NCI-H2107 treated with DMSO at 0.1 percent for 48 hours (cell line): ENCODE measurements around the gene TNNI3.
"Not testable (repeated sequence)": the region's sequence is repeated elsewhere in the genome, so short reads cannot be mapped to it uniquely, and the experiment has no call there.

Experiments
- DNase-seq: peaks from one replicate; lab custom pipeline; 2025; ENCODE audit not compliant: unreplicated experiment; lab: John Stamatoyannopoulos, UW

Gene TNNI3

DNA sequence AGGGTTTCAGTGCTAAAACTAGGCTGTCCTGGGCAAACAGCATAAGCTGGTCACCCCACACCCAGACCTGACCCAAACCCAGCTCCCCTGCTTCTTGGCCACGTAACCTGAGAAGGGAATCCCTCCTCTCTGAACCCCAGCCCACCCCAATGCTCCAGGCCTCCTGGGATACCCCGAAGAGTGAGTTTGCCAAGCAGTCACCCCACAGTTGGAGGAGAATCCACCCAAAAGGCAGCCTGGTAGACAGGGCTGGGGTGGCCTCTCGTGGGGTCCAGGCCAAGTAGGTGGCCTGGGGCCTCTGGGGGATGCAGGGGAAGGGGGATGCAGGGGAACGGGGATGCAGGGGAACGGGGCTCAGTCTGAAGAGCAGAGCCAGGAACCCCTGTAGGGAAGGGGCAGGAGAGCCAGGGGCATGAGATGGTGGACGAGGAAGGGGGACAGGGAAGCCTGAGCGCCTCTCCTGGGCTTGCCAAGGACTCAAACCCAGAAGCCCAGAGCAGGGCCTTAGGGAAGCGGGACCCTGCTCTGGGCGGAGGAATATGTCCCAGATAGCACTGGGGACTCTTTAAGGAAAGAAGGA, 42.9 kb downstream of the TNNI3 start:
- DNase-seq, result no peak

DNA sequence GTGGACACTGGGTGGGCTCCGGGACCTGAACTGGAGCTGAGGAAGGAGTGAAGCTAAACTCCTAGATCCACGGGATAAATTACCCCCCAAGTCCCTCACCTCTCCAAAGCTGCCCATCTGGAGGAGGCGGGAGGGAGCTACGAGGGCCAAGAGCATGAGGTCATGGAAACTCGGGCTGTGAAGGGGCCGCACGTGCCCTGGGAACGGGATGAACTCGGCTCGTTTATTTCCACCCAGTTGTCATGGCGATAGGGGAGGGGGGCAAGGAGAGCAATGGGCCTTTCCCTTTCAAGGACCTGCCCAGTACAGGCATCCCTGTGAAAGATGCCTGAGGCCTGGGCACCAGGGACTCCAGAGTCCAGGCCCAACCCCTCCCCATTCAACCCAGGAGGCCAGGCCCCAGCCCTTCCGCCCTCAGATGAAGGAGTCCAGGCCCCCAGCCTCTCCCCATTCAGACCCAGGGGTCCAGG, 43.9 kb downstream of the TNNI3 start:
- DNase-seq, result no peak

DNA sequence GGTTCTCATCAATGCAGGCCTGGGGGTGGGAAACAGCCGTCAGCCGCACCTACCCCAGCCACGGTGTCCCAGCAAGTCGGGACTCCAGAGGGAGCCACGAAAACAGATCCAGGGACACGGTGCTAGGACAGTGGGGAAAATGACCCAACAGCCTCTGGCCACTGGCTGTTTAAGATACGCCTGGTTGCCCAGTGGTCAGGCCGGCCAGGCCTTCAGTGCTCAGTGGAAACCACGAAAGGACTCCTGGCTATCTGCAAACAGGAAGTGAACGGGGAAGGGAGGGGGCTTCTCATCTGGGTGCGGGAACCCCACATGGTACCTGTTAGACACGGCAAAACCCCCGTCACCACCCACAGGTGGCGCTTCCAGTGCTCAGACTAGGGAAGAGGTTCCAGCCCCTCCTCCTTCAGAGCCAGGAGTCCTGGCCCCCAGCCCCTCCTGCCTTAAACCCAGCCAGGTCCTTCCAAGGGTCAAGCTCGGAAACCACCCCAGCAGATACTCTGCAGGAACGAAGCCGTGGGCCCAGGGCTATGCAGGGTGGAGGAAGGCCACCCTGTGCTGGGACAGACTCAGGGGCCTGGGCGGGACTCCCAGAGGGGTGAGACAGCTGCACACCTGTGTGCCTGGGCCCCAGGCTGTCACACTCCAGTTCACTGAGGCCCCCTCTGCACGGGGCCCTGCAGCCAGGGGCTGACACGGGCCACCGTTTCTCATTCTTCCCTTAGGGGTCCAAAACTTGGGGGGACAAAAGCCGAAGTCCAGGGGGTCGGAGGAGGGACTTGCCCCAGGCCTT, 44.6 kb downstream of the TNNI3 start:
- no peak for DNase-seq

DNA sequence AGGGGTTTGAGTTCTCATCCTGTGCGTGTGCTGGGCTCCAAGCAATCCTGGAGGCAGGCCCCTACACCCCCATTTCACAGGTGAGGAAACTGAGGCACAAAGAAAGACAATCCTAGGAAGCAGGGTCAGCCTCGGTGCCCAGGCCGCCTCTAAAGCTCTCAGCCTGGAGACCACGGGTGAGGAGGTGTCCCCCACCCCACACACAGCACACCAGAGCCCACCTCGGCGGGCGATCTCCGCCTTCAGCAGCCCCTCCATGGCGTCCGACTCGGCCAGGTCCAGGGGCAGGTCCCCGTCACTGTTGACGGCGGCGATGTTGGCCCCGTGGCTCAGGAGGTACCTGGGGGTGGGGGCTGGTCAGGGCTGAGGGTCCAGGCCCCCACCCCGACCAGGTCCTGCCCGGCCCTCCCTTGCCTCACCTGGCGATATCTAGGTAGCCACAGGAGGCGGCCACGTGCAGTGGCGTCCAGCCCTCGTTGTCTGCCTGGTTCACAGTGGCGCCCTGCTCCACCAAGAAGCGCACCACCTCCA, 45.2 kb downstream of the TNNI3 start:
- DNase-seq, result no peak

DNA sequence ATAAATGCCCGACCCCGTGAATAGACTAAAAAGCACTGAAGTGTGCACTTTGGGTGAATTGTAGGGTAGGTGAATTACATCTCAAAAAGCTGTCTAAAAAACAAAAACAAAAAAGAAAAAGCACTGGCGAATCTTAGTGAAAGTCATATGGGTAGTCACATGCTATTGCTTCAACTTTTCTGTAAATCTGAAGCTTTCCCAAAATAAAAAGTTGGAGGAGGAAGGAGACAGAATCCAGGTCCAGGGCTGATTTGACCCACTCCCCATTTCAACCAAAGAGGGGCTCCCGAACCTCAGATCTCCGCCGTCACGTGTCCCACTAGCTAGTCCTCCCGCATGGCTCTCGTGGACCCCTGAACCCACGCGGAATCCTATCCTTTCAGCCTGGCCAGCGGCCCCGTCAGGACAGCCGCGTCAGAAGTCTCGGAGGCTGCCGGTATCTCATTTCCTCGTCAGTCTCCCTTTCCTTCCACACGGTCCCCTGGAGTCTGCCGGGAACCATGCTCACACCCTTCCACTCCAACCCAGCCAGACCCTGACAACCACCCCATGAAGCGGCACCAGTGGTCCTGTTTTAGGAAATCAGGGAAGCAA, 46.2 kb downstream of the TNNI3 start:
- no peak for DNase-seq

DNA sequence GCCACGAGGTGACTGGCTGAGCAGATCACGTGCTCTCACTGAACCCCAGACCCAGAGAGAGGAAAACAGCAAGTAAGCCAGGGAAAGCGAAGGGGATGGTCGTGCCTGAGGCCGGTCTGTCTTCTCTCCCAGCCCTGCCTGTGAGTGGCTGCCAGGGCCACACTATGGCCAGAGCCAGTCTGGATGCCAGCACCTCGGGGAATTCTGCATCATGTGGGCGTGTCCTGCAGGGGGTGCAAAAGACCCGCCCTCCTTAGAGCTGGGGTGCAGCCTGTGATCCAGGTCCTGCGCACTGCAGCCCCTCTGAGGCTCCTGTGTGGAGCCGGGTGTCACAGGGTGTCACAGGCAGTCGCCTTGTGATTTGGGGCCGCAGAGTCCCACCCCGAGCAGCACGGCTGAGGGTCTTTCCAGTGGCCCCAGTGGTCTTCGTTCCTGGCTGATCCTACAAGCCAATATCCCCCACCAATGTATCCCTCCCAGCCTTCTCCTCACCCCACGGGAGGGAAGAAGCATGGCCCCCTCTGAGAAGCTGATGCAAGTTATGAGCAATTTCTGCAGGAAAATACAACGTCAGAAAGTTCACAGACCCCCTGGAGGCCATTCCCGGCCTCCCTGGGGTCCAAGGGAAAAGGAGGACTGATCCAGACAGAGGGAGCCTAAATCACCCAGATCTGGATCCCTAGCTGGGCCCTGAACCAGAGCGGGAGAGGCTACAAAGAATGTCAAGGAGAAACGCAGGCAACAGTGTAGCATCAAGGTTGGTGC, 47.8 kb downstream of the TNNI3 start:
- DNase-seq, result no peak

DNA sequence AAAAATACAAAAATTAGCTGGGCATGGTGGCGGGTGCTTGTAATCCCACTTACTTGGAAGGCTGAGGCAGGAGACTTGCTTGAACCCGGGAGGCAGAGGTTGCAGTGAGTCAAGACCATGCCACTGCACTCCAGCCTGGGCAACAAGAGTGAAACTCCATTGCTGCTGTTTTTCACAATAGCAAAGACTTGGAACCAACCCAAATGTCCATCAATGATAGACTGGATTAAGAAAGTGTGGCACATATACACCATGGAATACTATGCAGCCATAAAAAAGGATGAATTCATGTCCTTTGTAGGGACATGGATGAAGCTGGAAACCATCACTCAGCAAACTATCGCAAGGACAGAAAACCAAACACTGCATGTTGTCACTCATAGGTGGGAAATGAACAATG, 50.3 kb downstream of the TNNI3 start:
- not testable (repeated sequence) for DNase-seq

DNA sequence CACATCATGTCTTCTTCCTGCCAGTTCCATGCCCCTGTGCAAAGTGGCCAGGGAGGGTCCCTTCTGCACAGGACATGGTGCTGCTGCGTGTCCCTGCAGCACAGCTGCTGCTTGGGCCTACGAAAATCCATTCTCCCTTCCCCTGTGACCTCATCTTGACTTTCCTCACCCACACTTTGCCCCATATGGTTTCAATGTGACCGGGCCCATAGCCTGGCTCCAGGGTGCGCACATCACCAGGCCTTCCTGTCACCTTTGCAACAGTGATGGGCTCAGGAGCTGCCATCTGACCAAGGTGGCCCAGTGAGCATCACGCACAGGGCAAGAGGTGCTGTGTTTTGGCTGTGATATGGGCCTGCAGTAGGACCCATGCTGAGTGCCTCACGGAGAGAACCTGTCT, 50.9 kb downstream of the TNNI3 start:
- no peak for DNase-seq

DNA sequence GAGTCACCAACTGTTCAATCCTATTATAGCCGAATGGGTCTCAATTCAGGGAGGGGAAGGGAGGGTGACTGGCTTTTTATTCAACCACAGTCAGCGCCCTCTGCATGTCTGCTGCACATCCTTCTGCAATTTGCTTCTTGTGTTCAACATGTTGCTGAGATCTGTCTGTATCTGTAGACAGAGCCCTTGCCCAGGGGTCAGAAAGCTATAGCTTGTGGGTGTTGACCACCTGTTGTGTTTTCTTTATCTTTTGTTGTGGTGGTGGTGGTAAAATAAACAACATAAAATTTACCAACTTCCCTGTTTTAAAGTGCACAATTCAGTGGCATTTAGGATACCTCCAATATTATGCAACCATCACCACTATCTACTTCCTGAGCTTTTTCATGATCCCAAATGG, 52.3 kb downstream of the TNNI3 start:
- no peak for DNase-seq

DNA sequence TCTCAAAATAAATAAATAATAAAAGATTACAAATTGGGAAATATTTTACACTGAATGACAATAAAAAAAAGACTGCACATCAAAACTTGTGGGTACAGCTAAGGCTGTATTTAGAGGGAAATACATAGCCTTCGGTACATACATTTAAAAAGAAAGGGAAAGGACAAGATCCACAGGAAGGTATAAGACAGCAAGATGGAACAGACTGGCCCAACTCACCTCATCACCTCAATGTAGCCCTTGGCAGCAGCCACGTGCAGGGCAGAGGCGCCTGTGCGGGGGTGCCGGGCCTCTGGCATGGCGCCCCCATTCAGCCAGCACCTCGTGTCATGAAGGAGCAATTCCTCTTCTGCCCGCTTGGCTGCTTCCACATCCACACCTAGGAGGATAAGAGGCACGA, 54.3 kb downstream of the TNNI3 start:
- no peak for DNase-seq
